H9 (cell line): ENCODE results near the gene PKP1. TPM values are rescaled to one million over a fixed set of nuclear protein-coding genes. Genes with fewer than 3 reads are reported as not detected.

ENCODE experiments used
- DNase-seq: peaks from one replicate; pipeline ENCODE4 v3.0.0-alpha.2; 2017
- H2AFZ ChIP-seq: one replicate; pipeline ENCODE4 v1.6.1; 2013; ENCODE audit warnings: mild to moderate bottlenecking, low read length, control low read depth, moderate library complexity
- H2AK5ac ChIP-seq: 2 replicates; pipeline ENCODE4 v1.6.1; 2013; ENCODE audit warnings: low read length, control low read depth, mixed read lengths; ENCODE audit not compliant: insufficient read length
- H2BK120ac ChIP-seq: one replicate; pipeline ENCODE4 v1.6.1; 2013; ENCODE audit warnings: low read depth, mild to moderate bottlenecking, low read length, control low read depth, inconsistent platforms; ENCODE audit not compliant: poor library complexity, severe bottlenecking
- H2BK12ac ChIP-seq: 2 replicates; pipeline ENCODE4 v1.6.1; 2013; ENCODE audit warnings: low read length, control low read depth, mixed read lengths, low read depth; ENCODE audit not compliant: insufficient read length
- H2BK15ac ChIP-seq: 2 replicates; pipeline ENCODE4 v1.6.1; 2013; ENCODE audit warnings: low read depth, low read length, control low read depth
- H2BK20ac ChIP-seq: one replicate; pipeline ENCODE4 v1.6.1; 2013; ENCODE audit warnings: low read depth, mild to moderate bottlenecking, low read length, control low read depth, inconsistent platforms; ENCODE audit not compliant: poor library complexity, severe bottlenecking
- H2BK5ac ChIP-seq: 2 replicates; pipeline ENCODE4 v1.6.1; 2013; ENCODE audit warnings: low read length, control low read depth, mixed read lengths; ENCODE audit not compliant: insufficient read length
- H3K14ac ChIP-seq: 2 replicates; pipeline ENCODE4 v1.6.1; 2013; ENCODE audit warnings: low read length, control low read depth; ENCODE audit not compliant: insufficient read depth
- H3K18ac ChIP-seq: 2 replicates; pipeline ENCODE4 v1.6.1; 2013; ENCODE audit warnings: low read depth, mild to moderate bottlenecking, mixed read lengths, low read length, control low read depth; ENCODE audit not compliant: insufficient read length
- H3K23ac ChIP-seq: 2 replicates; pipeline ENCODE4 v1.6.1; 2013; ENCODE audit warnings: low read length, control low read depth, mixed read lengths, low read depth; ENCODE audit not compliant: insufficient read length
- H3K23me2 ChIP-seq: 2 replicates; pipeline ENCODE4 v1.6.1; 2013; ENCODE audit warnings: low read depth, mild to moderate bottlenecking, mixed read lengths, low read length, control low read depth; ENCODE audit not compliant: insufficient read length, poor library complexity, severe bottlenecking
- H3K27ac ChIP-seq: 2 replicates; pipeline ENCODE4 v1.5.1; 2013; ENCODE audit warnings: low read length, control low read depth, mixed read lengths, low read depth; ENCODE audit not compliant: insufficient read length
- H3K27me3 ChIP-seq: 2 replicates; pipeline ENCODE4 v1.6.1; 2013; ENCODE audit warnings: low read length, control low read depth, inconsistent platforms; ENCODE audit not compliant: insufficient read depth
- H3K4ac ChIP-seq: 2 replicates; pipeline ENCODE4 v1.6.1; 2013; ENCODE audit warnings: low read depth, mild to moderate bottlenecking, control low read depth, inconsistent platforms, low read length, moderate library complexity
- H3K4me1 ChIP-seq: 2 replicates; pipeline ENCODE4 v1.6.1; 2013; ENCODE audit warnings: low read length, control low read depth, inconsistent platforms; ENCODE audit not compliant: insufficient read depth
- H3K4me2 ChIP-seq: 2 replicates; pipeline ENCODE4 v1.6.1; 2013; ENCODE audit warnings: low read length, control low read depth, mixed read lengths; ENCODE audit not compliant: insufficient read length, insufficient read depth
- H3K56ac ChIP-seq: 2 replicates; pipeline ENCODE4 v1.6.1; 2013; ENCODE audit warnings: low read depth, mild to moderate bottlenecking, mixed read lengths, low read length, control low read depth; ENCODE audit not compliant: insufficient read length
- H3K79me1 ChIP-seq: 2 replicates; pipeline ENCODE4 v1.6.1; 2013; ENCODE audit warnings: low read depth, mild to moderate bottlenecking, moderate library complexity, low read length, control low read depth, inconsistent platforms; ENCODE audit not compliant: insufficient read depth, poor library complexity, severe bottlenecking
- H3K79me2 ChIP-seq: 2 replicates; pipeline ENCODE4 v1.6.1; 2013; ENCODE audit warnings: low read length, control low read depth, inconsistent platforms; ENCODE audit not compliant: insufficient read depth
- H3K9ac ChIP-seq: 2 replicates; pipeline ENCODE4 v1.6.1; 2013; ENCODE audit warnings: low read length, control low read depth, mixed read lengths; ENCODE audit not compliant: insufficient read length; ENCODE audit errors: extremely low read depth
- H3K9me3 ChIP-seq: one replicate; pipeline ENCODE4 v1.6.1; 2013; ENCODE audit warnings: low read depth, low read length, inconsistent platforms; ENCODE audit not compliant: control insufficient read depth
- H3T11ph ChIP-seq: one replicate; pipeline ENCODE4 v1.6.1; 2013; ENCODE audit warnings: mild to moderate bottlenecking, low read length, control low read depth, inconsistent platforms
- H4K20me1 ChIP-seq: one replicate; pipeline ENCODE4 v1.6.1; 2013; ENCODE audit not compliant: control insufficient read depth, insufficient read length, insufficient read depth
- H4K5ac ChIP-seq: 2 replicates; pipeline ENCODE4 v1.6.1; 2013; ENCODE audit warnings: low read depth, mild to moderate bottlenecking, mixed read lengths, low read length, control low read depth; ENCODE audit not compliant: insufficient read length
- H4K8ac ChIP-seq: replicated peaks from 2 replicates; pipeline ENCODE4 v1.6.1; 2013; ENCODE audit warnings: low read length, control low read depth, mixed read lengths, low read depth; ENCODE audit not compliant: insufficient read length
- H4K91ac ChIP-seq: 2 replicates; pipeline ENCODE4 v1.6.1; 2013; ENCODE audit warnings: low read depth, mild to moderate bottlenecking, moderate library complexity, mixed read lengths, low read length, control low read depth; ENCODE audit not compliant: insufficient read length
- H3K27ac Mint-ChIP-seq, 3 experiments: 2 replicates in 2 of 3; 3 replicates in 1 of 3; pipeline ENCODE4 v1.8.0; 2020 to 2021; ENCODE audit warnings: mixed read lengths in 3 of 3, mild to moderate bottlenecking in 1 of 3, moderate library complexity in 1 of 3
- H3K27me3 Mint-ChIP-seq: 2 replicates; pipeline ENCODE4 v1.8.0; 2021; ENCODE audit warnings: low read depth, mild to moderate bottlenecking, moderate library complexity, mixed read lengths
- H3K36me3 Mint-ChIP-seq, 3 experiments: 2 replicates in 2 of 3; 3 replicates in 1 of 3; pipeline ENCODE4 v1.8.0; 2020 to 2021; ENCODE audit warnings: low read depth in 3 of 3, mixed read lengths in 3 of 3; ENCODE audit not compliant: insufficient read depth in 1 of 3
- H3K4me1 Mint-ChIP-seq, 2 experiments: 2 replicates each; pipeline ENCODE4 v1.8.0; 2020; ENCODE audit warnings: mixed read lengths in 2 of 2
- H3K4me3 Mint-ChIP-seq, 2 experiments: 2 replicates in 1 of 2; 3 replicates in 1 of 2; pipeline ENCODE4 v1.8.0; 2020 to 2021; ENCODE audit warnings: mild to moderate bottlenecking in 2 of 2, mixed read lengths in 2 of 2, moderate library complexity in 1 of 2
- H3K9me3 Mint-ChIP-seq, 2 experiments: 2 replicates in 1 of 2; 3 replicates in 1 of 2; pipeline ENCODE4 v1.8.0; 2020; ENCODE audit warnings: mild to moderate bottlenecking in 2 of 2, mixed read lengths in 2 of 2, moderate library complexity in 1 of 2
- CTCF ChIP-seq: fragments of 200-600 bp; sonication (generic); conservative IDR thresholded peaks from 3 replicates; pipeline ENCODE4 v1.8.0; 2021; ENCODE audit warnings: antibody characterized with exemption, mild to moderate bottlenecking
- WGBS: extraction: QIAGEN DNeasy Blood & Tissue Kit; methylation state at CpG from one replicate; pipeline ENCODE4 v1.1.7; 2013; ENCODE audit warnings: missing lambda C conversion rate, low lambda C conversion rate, mixed read lengths; ENCODE audit not compliant: insufficient read length; ENCODE audit errors: extremely low coverage; 5-methylcytosine and 5-hydroxymethylcytosine counted together
- total RNA-seq: library from RNA; stranded (reverse); gene quantifications from 2 replicates; pipeline ENCODE4 v1.2.1, GENCODE V29; 2021

The PKP1 gene
- total RNA-seq, 1 experiment from 2014 or later, result 0.09 TPM

- peaks cover 19% of the 10 kb centered on the region for H3K27me3 Mint-ChIP-seq
- Histone ChIP-seq H2BK12ac (no peak overlapping the region), H3K9me3 (no peaks in the 10 kb centered on the region), H3K23me2 (no peaks in the 10 kb centered on the region), H3K4me2 (no peak overlapping the region), H3K79me2 (no peaks in the 10 kb centered on the region), H2BK5ac (no peak overlapping the region), H4K8ac (no peak overlapping the region), H3K9ac (no peak overlapping the region), H2BK20ac (no peak overlapping the region), H2AK5ac (no peak overlapping the region), H2BK120ac (no peak overlapping the region), H3K4me1 (no peaks in the 10 kb centered on the region), H3K18ac (no peak overlapping the region), H3T11ph (no peak overlapping the region), H4K20me1 (no peaks in the 10 kb centered on the region), H3K27ac (no peak overlapping the region), H4K91ac (no peak overlapping the region), H3K79me1 (no peaks in the 10 kb centered on the region), H3K56ac (no peak overlapping the region), H3K14ac (no peak overlapping the region), H3K27me3 (no peaks in the 10 kb centered on the region), H3K23ac (no peak overlapping the region), H2BK15ac (no peak overlapping the region), H3K4ac (no peak overlapping the region), H2AFZ (no peak overlapping the region), H4K5ac (no peak overlapping the region)
- WGBS, result no CpG with 5 or more reads among the region's 6 CpGs
- no peaks in the 10 kb centered on the region for H3K9me3 Mint-ChIP-seq
- H3K36me3 Mint-ChIP-seq, result no peaks in the 10 kb centered on the region; a peak in 2 of 7 replicates
- no peak for DNase-seq
- peaks cover 3% of the 10 kb centered on the region in 2 experiments; a peak in 2 of 4 replicates for H3K4me1 Mint-ChIP-seq
- H3K27ac Mint-ChIP-seq, result no peak overlapping the region
- no peak overlapping the region for H3K4me3 Mint-ChIP-seq
- no peak for TF ChIP-seq CTCF
These were observed 36.3 kb downstream of the PKP1 start for GRCh38 chr1:201319631-201320030.
